HEK293T (cell line): Measurements from ENCODE around the gene RP9.
A peak's percentile ranks its signal among the peaks of the same experiment; 100 is the strongest.

Experiments
- CTCF ChIA-PET: fragments of 350-600 bp; formaldehyde crosslinking; extraction: SDS; loops from one replicate; lab custom pipeline; 2021; ENCODE audit warnings: antibody characterized with exemption, inconsistent platforms; lab: Yijun Ruan, JAX
- POLR2A ChIA-PET: fragments of 350-600 bp; formaldehyde crosslinking; extraction: SDS; loops from one replicate; lab custom pipeline; 2020; ENCODE audit warnings: antibody characterized with exemption, inconsistent platforms; lab: Yijun Ruan, JAX
- DNase-seq: peaks from one replicate; pipeline ENCODE4 v3.0.0; 2012; ENCODE audit warnings: mixed read lengths; ENCODE audit errors: extremely low spot score
- ARNT ChIP-seq: fragments of 450-650 bp; IDR thresholded peaks from 2 replicates; pipeline ENCODE4 v1.6.1; 2017; ENCODE audit warnings: mild to moderate bottlenecking
- BHLHE40 ChIP-seq: fragments of 450-650 bp; IDR thresholded peaks from 2 replicates; pipeline ENCODE4 v1.6.1; 2016; ENCODE audit warnings: mild to moderate bottlenecking, moderate library complexity, borderline replicate concordance
- CTBP1 ChIP-seq: fragments of 450-650 bp; IDR thresholded peaks from 2 replicates; pipeline ENCODE4 v1.6.1; 2016; ENCODE audit warnings: borderline replicate concordance
- ELF4 ChIP-seq: fragments of 450-650 bp; IDR thresholded peaks from 2 replicates; pipeline ENCODE4 v1.6.1; 2017; ENCODE audit warnings: antibody characterized with exemption
- FOXA1 ChIP-seq: fragments of 450-650 bp; IDR thresholded peaks from 2 replicates; pipeline ENCODE4 v1.6.1; 2016; ENCODE audit warnings: mild to moderate bottlenecking
- FOXK2 ChIP-seq: fragments of 450-650 bp; IDR thresholded peaks from 2 replicates; pipeline ENCODE4 v1.6.1; 2016; ENCODE audit warnings: mild to moderate bottlenecking
- FOXM1 ChIP-seq: fragments of 450-650 bp; IDR thresholded peaks from 2 replicates; pipeline ENCODE4 v1.6.1; 2017; ENCODE audit warnings: mild to moderate bottlenecking, borderline replicate concordance
- HDGF ChIP-seq: fragments of 450-650 bp; IDR thresholded peaks from 2 replicates; pipeline ENCODE4 v1.6.1; 2017; ENCODE audit warnings: antibody characterized with exemption, borderline replicate concordance
- L3MBTL2 ChIP-seq: fragments of 450-650 bp; conservative IDR thresholded peaks from 2 replicates; pipeline ENCODE4 v1.6.1; 2016; ENCODE audit warnings: mild to moderate bottlenecking
- LEF1 ChIP-seq: fragments of 450-650 bp; IDR thresholded peaks from 2 replicates; pipeline ENCODE4 v1.6.1; 2017; ENCODE audit warnings: mild to moderate bottlenecking, borderline replicate concordance
- NFRKB ChIP-seq: fragments of 450-650 bp; IDR thresholded peaks from 2 replicates; pipeline ENCODE4 v1.6.1; 2016; ENCODE audit warnings: mild to moderate bottlenecking, moderate library complexity
- SP1 ChIP-seq: fragments of 450-650 bp; IDR thresholded peaks from 2 replicates; pipeline ENCODE4 v1.6.1; 2017
- SUZ12 ChIP-seq: fragments of 450-650 bp; IDR thresholded peaks from 2 replicates; pipeline ENCODE4 v1.6.1; 2016; ENCODE audit warnings: mild to moderate bottlenecking
- TARDBP ChIP-seq: fragments of 450-650 bp; IDR thresholded peaks from 2 replicates; pipeline ENCODE4 v1.6.1; 2016
- ZNF384 ChIP-seq: fragments of 450-650 bp; IDR thresholded peaks from 2 replicates; pipeline ENCODE4 v1.6.1; 2016
- TF ChIP-seq, protein P1 (sequence below): fragments of 450-650 bp; IDR thresholded peaks from 2 replicates; pipeline ENCODE4 v1.6.1; 2016

Gene RP9, protein sequence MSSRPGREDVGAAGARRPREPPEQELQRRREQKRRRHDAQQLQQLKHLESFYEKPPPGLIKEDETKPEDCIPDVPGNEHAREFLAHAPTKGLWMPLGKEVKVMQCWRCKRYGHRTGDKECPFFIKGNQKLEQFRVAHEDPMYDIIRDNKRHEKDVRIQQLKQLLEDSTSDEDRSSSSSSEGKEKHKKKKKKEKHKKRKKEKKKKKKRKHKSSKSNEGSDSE

DNA sequence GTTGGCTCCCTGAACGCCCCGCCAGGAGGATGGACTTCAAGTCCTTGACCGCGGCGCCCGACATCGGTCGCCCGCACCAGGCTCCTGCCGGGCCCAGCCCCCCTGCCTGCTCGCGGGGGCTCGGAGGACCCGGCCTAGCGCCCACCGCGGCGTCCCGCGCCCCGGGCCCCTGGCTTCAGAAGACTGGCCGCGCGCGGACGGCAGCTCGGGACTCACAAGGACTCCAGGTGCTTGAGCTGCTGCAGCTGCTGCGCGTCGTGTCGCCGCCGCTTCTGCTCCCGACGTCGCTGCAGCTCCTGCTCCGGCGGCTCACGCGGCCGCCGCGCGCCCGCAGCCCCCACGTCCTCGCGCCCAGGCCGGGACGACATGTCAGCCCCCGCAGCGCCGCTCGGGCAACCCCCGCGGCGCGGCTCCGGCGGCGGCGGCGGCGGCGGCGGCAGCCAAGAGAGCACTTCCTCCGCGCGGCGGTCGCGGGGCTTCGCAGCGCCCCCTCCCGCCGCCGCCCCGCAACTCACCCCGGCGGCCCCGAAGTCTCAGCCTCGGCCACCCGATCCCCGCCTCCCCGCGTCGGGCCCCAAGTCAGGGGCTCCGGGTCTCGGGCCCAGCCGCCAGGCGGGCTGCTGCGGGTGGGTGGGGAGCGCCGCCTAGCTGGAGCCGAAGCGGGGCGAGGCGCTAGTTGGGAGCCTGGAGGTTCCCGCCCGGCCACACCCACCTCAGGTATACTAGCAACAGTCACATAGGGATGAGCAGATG, at the start of gene RP9:
RP9 (minus strand) TSS at position 400 of the 753 bp plus-strand sequence; CDS start at position 368, 32 bp downstream.
- TF ChIP-seq FOXM1 (peak; percentile 44; the same call in 1 of the 2 replicates), FOXK2 (no peak), FOXA1 (no peak), ARNT (peak; percentile 51; the same call in 1 of the 2 replicates)
- peak; percentile 83 for DNase-seq
- ChIA-PET CTCF (interaction anchor here (0.6 to 1.1 kb wide), 4 partner anchors 263 to 1133 kb away, joined by 3 to 5 read pairs (median 3); no protein-coding TSS in a partner anchor), POLR2A (interaction anchor here (1.0 to 1.9 kb wide), 5 partner anchors 18 to 152 kb away, joined by 3 to 6 read pairs (median 3); partner anchors contain the start of genes FKBP9 and NT5C3A)

DNA sequence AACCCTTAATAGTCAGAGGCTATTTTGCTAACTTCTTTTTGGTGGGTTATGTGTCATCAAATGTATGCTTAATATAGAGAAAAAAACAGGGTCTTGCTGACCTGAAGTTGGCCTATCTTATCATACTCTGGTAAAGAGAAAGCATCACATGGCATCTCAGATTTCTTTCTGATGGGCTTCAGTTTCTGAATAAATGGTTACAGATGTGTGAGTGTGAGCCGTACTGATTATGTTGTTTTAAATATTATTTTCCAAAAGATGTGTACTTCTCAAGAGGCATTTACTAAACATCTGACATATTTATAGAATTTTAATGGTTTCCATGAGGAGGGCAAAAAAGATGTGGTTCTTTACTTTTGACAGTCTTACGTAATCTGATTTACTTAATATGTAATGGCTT, 48.6 kb upstream of the RP9 start:
- DNase-seq, result no peak
- CTCF ChIA-PET, result no interaction called here
- no peak for TF ChIP-seq SUZ12
- no peak for TF ChIP-seq ELF4
- TF ChIP-seq L3MBTL2, result no peak
- POLR2A ChIA-PET, result no interaction called here

DNA sequence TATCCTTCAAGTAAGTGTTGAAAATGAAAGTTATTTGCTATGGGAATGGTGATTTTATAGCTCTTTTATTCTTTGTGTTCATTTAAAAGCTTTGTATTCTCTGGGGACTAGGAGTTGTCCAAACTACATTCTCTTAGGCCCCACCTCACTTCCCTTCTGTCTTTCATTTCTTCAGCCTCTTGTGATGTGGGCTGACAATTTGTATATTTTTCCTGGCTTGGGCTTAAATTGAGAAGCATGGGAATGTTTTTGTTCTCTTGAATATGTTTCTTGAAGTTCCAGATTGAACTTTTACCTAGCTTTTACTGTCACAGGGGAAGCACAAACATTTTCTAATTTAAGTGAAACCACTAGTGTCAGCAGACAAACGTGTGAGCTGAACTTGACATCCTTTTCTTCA, 48.1 kb upstream of the RP9 start:
- ChIA-PET POLR2A (no interaction called here), CTCF (no interaction called here)
- TF ChIP-seq LEF1 (no peak), FOXK2 (no peak), FOXM1 (no peak), NFRKB (no peak), L3MBTL2 (no peak), SP1 (no peak), CTBP1 (no peak), SUZ12 (no peak), TARDBP (no peak), FOXA1 (no peak), ELF4 (no peak)
- TF ChIP-seq, protein P1, sequence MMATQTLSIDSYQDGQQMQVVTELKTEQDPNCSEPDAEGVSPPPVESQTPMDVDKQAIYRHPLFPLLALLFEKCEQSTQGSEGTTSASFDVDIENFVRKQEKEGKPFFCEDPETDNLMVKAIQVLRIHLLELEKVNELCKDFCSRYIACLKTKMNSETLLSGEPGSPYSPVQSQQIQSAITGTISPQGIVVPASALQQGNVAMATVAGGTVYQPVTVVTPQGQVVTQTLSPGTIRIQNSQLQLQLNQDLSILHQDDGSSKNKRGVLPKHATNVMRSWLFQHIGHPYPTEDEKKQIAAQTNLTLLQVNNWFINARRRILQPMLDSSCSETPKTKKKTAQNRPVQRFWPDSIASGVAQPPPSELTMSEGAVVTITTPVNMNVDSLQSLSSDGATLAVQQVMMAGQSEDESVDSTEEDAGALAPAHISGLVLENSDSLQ, result no peak
- no peak for DNase-seq

DNA sequence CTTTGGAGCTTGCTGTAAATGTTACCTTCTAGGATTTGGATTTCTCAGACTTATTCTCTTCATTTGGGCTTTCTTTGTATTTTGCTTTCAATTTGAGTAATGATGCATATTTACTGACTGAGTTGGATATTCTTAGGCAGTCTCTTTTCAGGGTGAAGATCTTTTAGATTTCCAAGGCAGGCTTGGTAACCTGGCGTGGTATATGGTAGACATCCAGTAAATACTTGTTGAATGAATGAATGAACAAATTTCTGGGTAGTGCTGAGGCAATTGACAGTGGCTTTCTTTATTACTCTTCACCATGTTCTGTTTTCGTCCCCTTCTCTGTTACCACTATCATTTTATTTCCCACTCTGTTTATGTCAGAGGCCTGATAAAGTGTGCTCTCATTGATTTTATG, 47.2 kb upstream of the RP9 start:
- TF ChIP-seq BHLHE40 (no peak), ELF4 (no peak), SUZ12 (no peak), TARDBP (no peak), FOXM1 (no peak), CTBP1 (no peak), HDGF (no peak), FOXA1 (no peak), ZNF384 (no peak), LEF1 (no peak), FOXK2 (no peak), NFRKB (no peak), L3MBTL2 (no peak)
- TF ChIP-seq, protein P1, result no peak
- ChIA-PET POLR2A (no interaction called here), CTCF (no interaction called here)
- no peak for DNase-seq

DNA sequence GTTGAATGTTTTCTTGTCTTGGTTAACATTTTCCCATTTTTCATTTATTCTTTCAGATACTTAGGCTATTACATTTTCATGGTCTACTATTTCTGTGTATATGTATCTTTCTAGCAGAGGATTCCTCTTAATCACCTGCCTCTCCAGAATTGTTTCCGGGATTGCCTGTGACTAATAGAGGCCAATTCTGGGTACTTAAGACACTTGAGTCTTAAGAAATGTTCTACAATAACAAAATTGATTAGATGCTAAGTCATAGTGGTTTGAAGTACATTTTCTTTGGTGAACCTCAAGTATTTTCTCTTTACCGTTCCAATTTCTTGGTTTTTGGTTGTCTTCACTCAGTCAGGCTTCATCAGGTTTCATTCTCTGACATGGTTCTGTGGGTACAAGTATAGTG, 46.6 kb upstream of the RP9 start:
- POLR2A ChIA-PET, result no interaction called here
- no peak for DNase-seq

DNA sequence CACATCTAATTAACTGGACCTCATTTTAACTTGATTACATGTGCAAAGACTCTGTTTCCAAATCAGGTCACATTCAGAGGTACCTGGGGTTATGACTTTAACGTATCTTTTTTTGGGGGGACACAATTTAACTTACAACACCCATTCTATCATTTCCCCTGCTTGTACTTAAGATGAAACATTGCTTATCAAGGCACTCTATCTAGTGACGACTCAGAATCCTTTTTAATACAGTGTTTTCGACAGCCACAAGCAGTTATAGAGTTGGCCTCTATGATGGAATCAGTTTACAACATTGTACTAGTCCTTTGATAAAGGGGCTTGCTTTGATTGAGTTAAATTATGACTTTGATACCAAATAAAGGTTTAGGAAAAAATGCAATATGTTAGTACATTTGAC, 42.9 kb upstream of the RP9 start:
- no peak for DNase-seq
- TF ChIP-seq SUZ12 (no peak), BHLHE40 (no peak), ARNT (no peak), SP1 (no peak), FOXM1 (no peak), LEF1 (no peak), NFRKB (no peak), ZNF384 (no peak), TARDBP (no peak), CTBP1 (no peak), HDGF (no peak), FOXK2 (no peak), FOXA1 (no peak), ELF4 (no peak), L3MBTL2 (no peak)
- TF ChIP-seq, protein P1, result no peak
- ChIA-PET CTCF (no interaction called here), POLR2A (no interaction called here)

More for the DNA sequence above, 46.6 kb upstream of the RP9 start:
- TF ChIP-seq L3MBTL2, result no peak
- no peak for TF ChIP-seq BHLHE40
- TF ChIP-seq FOXM1, result no peak
- no peak for TF ChIP-seq SP1
- no peak for TF ChIP-seq HDGF
- CTCF ChIA-PET, result no interaction called here
